KOPT-K1 (cell line): ENCODE measurements around the gene FAM219B.

Source experiments
- H3K27ac ChIP-seq: fragments of 200-600 bp; sonication (generic); 2 replicates; pipeline ENCODE4 v1.5.1; 2016; ENCODE audit warnings: antibody characterized with exemption, mild to moderate bottlenecking, low read depth, low read length; ENCODE audit not compliant: poor library complexity, severe bottlenecking
- H3K36me3 ChIP-seq: fragments of 200-600 bp; sonication (generic); 2 replicates; pipeline ENCODE4 v1.5.1; 2017; ENCODE audit warnings: antibody characterized with exemption, mild to moderate bottlenecking, low read length, moderate library complexity; ENCODE audit not compliant: insufficient read depth
- H3K9me3 ChIP-seq: fragments of 200-600 bp; sonication (generic); 2 replicates; pipeline ENCODE4 v1.5.1; 2017; ENCODE audit warnings: antibody characterized with exemption, low read length, mild to moderate bottlenecking; ENCODE audit not compliant: insufficient read depth, poor library complexity, severe bottlenecking

The FAM219B gene

DNA sequence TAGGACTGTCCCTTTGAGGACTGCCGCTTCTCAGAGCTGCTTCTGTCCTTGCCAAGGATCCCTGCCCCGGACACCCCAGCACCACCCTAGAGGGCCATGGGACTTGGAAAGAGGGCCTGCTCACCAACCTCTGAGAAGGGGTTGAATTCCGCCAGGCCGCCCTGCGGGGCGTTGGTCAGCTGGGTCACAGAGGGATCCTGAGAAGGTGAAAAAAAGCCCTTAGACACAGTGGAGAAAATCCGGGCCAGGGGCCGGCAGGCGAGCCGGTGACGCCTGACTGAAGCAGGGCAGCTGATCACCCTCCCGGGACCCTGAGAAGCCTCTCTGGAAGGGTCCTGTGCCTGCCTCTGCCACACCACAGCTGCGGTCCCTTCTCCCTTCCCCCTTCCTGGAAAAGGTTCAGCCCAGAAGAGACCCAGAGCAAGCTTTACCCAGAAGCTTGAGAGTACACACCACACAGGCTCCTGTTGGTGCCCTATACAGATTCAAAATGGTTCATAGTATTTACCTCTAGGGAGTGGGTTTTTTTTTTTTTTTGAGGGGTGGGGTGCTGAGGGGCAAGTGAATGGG lies 52.1 kb downstream of the FAM219B start:
- H3K27ac ChIP-seq: no peak overlapping the region
- no peaks in the 10 kb centered on the region for H3K9me3 ChIP-seq
- peaks cover 62% of the 10 kb centered on the region for H3K36me3 ChIP-seq

DNA sequence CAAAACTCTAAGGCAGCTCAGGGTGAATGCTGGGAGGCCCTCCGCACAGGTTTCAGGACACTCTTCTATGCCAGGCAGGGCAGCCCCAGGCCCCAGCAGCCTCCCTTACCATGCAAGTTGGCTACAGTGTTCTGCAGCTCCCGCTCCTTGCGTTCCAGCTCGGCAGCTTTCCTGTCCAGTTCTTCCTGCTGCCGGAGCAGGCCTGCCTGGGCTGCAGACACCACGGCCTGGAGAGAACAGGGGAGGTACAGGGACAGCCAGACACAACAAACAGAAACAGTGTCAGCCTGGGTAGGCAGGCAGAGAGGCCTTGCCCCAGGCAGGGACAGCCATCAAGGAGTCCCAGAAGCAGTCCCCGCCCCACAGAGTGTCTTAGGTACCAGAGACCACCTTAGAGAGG lies 54.7 kb downstream of the FAM219B start:
- Histone ChIP-seq H3K36me3 (peaks cover 74% of the 10 kb centered on the region), H3K27ac (no peak overlapping the region), H3K9me3 (no peaks in the 10 kb centered on the region)

DNA sequence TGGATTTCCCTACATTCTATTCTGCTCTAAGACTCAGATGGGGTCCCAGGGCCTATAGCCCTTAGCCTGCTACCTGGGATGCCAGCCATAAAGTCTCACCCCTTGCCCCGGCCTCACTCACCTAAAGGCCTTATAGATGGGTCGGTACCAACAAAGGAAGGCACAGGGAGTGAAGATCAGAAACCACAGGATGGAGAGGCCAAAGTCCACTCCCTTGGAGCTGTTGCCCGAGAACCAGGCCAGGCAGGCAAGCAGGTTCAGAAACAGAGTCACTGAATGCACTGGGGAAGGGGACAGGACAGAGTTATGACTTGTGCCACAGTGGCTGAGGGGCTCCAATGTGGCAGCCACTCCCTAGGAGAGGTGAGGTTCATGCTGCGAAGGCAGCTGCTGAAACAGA lies 56.3 kb downstream of the FAM219B start:
- Histone ChIP-seq H3K9me3 (no peaks in the 10 kb centered on the region), H3K36me3 (peaks cover 80% of the 10 kb centered on the region), H3K27ac (no peak overlapping the region)
